ENCODE measurements around the gene ATRNL1.

GRCh38 chr10:115659616-115660015 is 566.5 kb downstream of the ATRNL1 start:
- no peak for TF ChIP-seq POLR2A (IDR thresholded peaks at IDR 0.05)
- TF ChIP-seq, protein P1, sequence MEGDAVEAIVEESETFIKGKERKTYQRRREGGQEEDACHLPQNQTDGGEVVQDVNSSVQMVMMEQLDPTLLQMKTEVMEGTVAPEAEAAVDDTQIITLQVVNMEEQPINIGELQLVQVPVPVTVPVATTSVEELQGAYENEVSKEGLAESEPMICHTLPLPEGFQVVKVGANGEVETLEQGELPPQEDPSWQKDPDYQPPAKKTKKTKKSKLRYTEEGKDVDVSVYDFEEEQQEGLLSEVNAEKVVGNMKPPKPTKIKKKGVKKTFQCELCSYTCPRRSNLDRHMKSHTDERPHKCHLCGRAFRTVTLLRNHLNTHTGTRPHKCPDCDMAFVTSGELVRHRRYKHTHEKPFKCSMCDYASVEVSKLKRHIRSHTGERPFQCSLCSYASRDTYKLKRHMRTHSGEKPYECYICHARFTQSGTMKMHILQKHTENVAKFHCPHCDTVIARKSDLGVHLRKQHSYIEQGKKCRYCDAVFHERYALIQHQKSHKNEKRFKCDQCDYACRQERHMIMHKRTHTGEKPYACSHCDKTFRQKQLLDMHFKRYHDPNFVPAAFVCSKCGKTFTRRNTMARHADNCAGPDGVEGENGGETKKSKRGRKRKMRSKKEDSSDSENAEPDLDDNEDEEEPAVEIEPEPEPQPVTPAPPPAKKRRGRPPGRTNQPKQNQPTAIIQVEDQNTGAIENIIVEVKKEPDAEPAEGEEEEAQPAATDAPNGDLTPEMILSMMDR (IDR thresholded peaks at IDR 0.05) = no peak
- TF ChIP-seq POLR2AphosphoS5 (IDR thresholded peaks at IDR 0.05; ENCODE audit: insufficient read depth in 1 of 2, low read depth in 1 of 2) = no peak
